Measurements from ENCODE around the gene PUM2. TPM values are rescaled to one million over a fixed set of nuclear protein-coding genes. Genes with fewer than 3 reads are reported as not detected.

The PUM2 gene
- total and polyA plus RNA-seq, 7 donors: 13.0 to 61.7 (median 43.9) TPM

DNA sequence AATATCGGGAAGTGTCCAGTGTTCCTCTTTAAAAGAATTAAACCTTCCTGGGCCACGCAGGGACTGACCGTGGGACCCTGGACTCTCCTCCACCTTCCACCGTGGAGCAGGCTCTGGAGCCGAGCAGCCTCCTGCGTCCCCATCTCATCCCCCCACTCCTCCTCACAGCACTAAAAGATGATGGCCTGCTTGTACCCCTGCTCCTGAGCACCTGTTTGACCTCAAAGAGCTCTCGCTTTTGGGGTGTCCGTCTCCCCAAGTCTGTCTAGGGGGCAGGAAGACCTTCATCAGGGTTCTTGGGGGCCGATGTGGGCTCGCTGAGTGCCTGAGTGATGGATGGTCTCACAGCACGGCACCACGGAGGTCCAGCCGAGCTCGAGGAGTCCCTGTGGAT is 124.5 kb downstream of the PUM2 start:
- intact Hi-C loops (cut with DNase I): no loop called here
- peaks cover 5% of the 10 kb centered on the region for H3K4me1 ChIP-seq
- 89 to 94% (median 91%) methylated on average over 14 of the region's 14 CpGs for WGBS, 3 donors
- no peak for DNase-seq
- no peak overlapping the region for H3K4me3 ChIP-seq
- TF ChIP-seq, protein P1, sequence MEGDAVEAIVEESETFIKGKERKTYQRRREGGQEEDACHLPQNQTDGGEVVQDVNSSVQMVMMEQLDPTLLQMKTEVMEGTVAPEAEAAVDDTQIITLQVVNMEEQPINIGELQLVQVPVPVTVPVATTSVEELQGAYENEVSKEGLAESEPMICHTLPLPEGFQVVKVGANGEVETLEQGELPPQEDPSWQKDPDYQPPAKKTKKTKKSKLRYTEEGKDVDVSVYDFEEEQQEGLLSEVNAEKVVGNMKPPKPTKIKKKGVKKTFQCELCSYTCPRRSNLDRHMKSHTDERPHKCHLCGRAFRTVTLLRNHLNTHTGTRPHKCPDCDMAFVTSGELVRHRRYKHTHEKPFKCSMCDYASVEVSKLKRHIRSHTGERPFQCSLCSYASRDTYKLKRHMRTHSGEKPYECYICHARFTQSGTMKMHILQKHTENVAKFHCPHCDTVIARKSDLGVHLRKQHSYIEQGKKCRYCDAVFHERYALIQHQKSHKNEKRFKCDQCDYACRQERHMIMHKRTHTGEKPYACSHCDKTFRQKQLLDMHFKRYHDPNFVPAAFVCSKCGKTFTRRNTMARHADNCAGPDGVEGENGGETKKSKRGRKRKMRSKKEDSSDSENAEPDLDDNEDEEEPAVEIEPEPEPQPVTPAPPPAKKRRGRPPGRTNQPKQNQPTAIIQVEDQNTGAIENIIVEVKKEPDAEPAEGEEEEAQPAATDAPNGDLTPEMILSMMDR (IDR thresholded peaks at IDR 0.05): no peak
- no peak for ATAC-seq
- H3K9me3 ChIP-seq: no peaks in the 10 kb centered on the region
- no peak overlapping the region for H3K27ac ChIP-seq
- peaks cover 0 to 18% (median 8%) of the 10 kb centered on the region in 3 donors for H3K27me3 ChIP-seq (ENCODE audit: insufficient read depth in 3 of 3, low read length in 2 of 3)
- no peaks in the 10 kb centered on the region for H3K36me3 ChIP-seq (ENCODE audit: insufficient read depth in 1 of 2, low read depth in 1 of 2)

DNA sequence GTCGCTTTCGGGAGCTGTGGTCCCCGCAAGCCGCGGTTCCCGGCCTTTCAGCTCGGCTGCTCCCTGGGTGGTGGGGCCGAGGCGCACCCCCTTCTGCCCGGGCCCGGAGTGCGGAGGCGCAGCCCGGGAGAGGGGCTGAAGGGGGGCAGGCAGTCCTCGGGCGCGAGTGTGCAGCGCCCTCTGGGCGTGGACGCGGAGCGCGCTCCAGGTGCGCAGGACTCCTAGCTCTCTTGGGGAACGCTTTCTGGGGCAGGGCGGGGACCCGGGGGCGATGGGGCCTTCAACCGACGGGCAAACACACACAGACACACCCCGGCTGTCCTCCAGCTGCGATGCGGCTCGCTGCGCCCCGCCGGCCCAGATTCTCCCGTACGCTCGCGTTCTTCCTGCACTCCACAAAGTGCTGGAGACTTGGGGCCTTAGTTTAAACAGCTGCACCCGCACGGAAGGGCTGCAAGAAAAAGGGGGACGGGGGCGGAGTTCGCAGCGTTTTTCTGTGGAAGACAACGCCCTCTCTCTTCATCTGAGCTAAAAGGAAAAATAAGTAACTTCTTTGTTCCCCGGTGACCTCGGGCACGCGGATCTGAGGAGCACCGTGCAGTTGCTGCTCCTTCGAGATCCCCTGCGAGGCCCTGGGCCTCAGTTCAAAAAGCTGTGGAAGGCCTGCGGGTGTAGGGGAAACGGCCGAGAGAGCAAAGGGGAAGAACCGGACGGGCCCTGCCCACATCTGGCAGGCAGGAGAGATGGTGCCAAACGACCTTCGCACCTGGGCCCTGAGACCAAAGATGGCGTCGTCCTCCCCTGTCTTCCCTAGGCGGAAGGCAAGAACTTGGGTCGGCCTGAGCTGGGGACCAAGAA is 125.1 kb downstream of the PUM2 start:
- 8 to 13% (median 13%) methylated on average over 52 to 66 of the region's 66 CpGs for WGBS, 3 donors
- Histone ChIP-seq H3K36me3 (ENCODE audit: insufficient read depth in 1 of 2, low read depth in 1 of 2) (no peaks in the 10 kb centered on the region), H3K4me1 (peaks cover 5% of the 10 kb centered on the region), H3K27ac (no peak overlapping the region), H3K27me3 (ENCODE audit: insufficient read depth in 3 of 3, low read length in 2 of 3) (peaks cover 0 to 18% (median 8%) of the 10 kb centered on the region in 3 donors), H3K4me3 (peak overlapping the region; percentile 76), H3K9me3 (no peaks in the 10 kb centered on the region)
- DNase-seq (peak in 1 of 2 donors; percentile 41), ATAC-seq (peak; percentile 73 to 88 (median 80))
- intact Hi-C loops (cut with DNase I): no loop called here
- TF ChIP-seq, protein P1 (IDR thresholded peaks at IDR 0.05): peak; percentile 41

DNA sequence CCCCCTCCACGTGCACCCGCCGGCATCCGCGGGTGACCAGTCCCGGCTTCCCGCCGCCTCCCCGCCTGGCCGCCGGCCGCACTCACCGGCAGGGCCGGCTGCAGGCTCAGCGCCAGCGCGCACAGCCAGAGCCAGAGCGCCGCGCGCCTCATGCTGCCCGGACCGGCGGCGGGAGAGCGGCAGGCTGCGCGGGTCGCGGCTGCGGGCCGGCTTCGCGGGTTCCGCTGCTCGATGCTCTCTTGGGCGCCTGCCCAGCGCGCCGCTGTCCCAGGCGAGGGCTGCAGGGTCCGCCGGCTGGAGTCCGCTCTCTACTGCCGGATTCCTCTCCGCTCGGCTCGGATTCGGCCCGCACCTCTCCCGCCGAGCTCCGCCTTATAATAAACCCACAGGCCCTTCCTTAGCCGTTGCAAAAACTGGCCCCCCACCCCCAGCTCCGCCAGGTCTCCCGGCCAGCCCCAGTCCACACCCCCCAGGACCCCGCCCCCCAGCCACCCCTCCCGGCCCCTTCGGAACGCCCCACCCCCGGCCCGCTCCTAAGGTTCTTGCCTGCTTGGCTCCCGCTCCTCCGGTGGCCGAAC is 125.8 kb downstream of the PUM2 start, which contains the start of gene SDC1:
SDC1 (minus strand) TSS at position 415 of the 578 bp plus-strand sequence; CDS start at position 152, 263 bp downstream.
- no peak within 1 kb of the TSS for H3K27ac ChIP-seq
- TF ChIP-seq, protein P1 (IDR thresholded peaks at IDR 0.05): no peak
- peak; percentile 71 to 84 (median 79) for ATAC-seq

DNA sequence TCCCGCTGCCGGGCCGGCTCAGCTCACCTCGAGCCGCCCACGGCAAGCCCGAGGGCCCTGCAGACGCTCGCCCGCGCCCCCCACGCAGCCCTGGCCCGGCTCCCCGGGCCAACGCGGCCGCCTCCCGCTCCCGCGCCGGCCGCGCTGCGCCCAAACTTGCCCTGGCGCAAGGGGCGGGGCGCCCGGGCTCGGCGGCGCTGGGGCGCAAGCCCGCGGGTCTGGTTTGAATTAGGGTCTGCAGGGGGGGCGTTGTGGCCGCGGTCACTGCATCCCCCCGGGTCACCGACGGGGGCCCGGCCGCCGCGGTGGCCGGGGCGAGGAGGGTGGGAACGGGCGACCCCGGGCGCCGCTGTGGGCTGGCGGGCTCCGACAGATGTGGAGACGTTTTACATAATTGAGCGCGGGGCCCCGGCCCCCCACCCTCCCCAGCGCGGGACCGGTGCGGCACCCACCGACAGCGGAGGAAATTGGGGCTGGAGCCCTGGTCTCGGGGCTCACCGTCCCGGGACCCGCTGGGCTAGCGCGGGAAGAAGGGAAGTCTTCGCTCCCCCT is 126.4 kb downstream of the PUM2 start:
- peak overlapping the region; percentile 76 for H3K4me3 ChIP-seq
- 0% methylated on average over 58 to 70 of the region's 70 CpGs for WGBS, 3 donors
- H3K9me3 ChIP-seq: no peaks in the 10 kb centered on the region
- H3K27me3 ChIP-seq (ENCODE audit: insufficient read depth in 3 of 3, low read length in 2 of 3): peaks cover 0 to 18% (median 8%) of the 10 kb centered on the region in 3 donors
- ATAC-seq (peak; percentile 24 to 41 (median 35)), DNase-seq (no peak)
- TF ChIP-seq, protein P1 (IDR thresholded peaks at IDR 0.05): no peak
- intact Hi-C loops (cut with DNase I): no loop called here
- H3K36me3 ChIP-seq (ENCODE audit: insufficient read depth in 1 of 2, low read depth in 1 of 2): no peaks in the 10 kb centered on the region
- peaks cover 5% of the 10 kb centered on the region for H3K4me1 ChIP-seq
- no peak overlapping the region for H3K27ac ChIP-seq

More for the DNA sequence above, 125.8 kb downstream of the PUM2 start, which contains the start of gene SDC1:
- Histone ChIP-seq H3K9me3 (no peaks in the 10 kb centered on the region), H3K36me3 (ENCODE audit: insufficient read depth in 1 of 2, low read depth in 1 of 2) (no peaks in the 10 kb centered on the region), H3K27me3 (ENCODE audit: insufficient read depth in 3 of 3, low read length in 2 of 3) (peaks cover 0 to 18% (median 8%) of the 10 kb centered on the region in 3 donors), H3K4me1 (peaks cover 5% of the 10 kb centered on the region), H3K4me3 (peak within 1 kb of the TSS; percentile 76)
- intact Hi-C loops (cut with DNase I): no loop called here
- DNase-seq: peak; percentile 53 to 71
- 1% methylated on average over 38 to 65 of the region's 65 CpGs for WGBS, 3 donors

Data from psoas muscle (tissue), 8 donors.